ENCODE measurements around the gene MST1.

DNA sequence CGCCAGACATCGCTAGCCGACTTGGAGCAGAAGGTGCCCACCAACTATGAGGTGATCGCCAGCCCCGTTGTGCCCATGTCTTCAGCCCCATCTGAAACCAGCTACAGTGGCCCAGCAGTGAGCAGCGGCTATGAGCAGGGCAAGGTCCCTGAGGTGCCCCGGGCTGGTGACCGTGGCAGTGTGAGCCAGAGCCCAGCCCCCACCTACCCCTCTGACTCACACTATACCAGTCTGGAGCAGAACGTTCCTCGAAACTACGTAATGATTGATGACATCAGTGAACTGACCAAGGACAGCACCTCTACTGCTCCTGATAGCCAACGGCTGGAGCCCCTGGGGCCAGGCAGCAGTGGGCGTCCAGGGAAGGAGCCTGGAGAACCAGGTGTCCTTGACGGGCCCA is 28.0 kb downstream of the MST1 start:
- no peak for TF ChIP-seq CTCF (conservative IDR thresholded peaks at IDR 0.05; ENCODE audit: low read length)
- no peak for TF ChIP-seq EZH2phosphoT487 (IDR thresholded peaks at IDR 0.05; ENCODE audit: borderline replicate concordance, low read depth, low read length)

All from OCI-LY7 (cell line).